ENCODE data around the gene COX7A2L.
"Not testable (repeated sequence)": the region's sequence is repeated elsewhere in the genome, so short reads cannot be mapped to it uniquely, and the experiment has no call there.

Gene COX7A2L

GRCh38 chr2:42367835-42368234 is 6.8 kb upstream of the COX7A2L start:
- DNase-seq (ENCODE audit: low read depth): no peak

DNA sequence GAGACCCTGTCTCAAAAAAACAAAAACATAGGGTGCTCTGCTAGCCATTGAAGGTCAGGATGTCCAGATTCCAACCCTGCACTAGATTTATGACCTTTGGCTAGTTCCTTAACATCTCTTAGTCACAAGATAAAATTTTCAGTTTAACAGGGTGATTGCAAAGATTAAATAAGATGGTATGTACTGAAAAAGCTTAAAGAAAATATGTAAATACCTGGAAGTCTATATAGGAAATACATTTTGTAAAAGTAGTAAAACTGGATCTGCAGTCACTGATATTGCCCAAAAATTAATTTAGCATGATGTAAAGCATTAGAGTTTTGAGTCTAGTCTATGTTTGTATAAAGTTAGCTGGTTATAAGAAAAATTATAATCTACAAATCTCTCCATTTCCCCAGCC is 5.4 kb upstream of the COX7A2L start:
- DNase-seq (ENCODE audit: low read depth): no peak

GRCh38 chr2:42364658-42365057 is 3.6 kb upstream of the COX7A2L start:
- no peak for DNase-seq (ENCODE audit: low read depth)

DNA sequence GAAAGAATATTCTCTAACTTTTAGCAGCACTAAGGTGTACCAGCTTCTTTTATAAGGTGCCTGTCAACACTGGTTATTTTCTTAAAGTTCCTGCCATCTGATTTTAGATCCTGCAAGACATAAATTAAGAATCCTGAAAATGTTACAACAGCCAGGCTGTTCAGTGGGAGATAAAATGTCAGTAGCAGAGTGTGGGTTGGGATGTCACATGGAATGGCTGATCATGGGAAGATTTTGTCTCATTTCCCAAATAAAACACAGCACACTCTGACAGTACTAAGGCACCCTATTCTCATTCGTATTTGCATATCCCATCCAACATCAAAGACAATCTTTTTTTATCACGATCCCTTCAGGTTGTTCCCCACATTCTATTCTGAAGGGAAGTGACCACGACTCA is 2.4 kb upstream of the COX7A2L start:
- DNase-seq (ENCODE audit: low read depth): no peak

DNA sequence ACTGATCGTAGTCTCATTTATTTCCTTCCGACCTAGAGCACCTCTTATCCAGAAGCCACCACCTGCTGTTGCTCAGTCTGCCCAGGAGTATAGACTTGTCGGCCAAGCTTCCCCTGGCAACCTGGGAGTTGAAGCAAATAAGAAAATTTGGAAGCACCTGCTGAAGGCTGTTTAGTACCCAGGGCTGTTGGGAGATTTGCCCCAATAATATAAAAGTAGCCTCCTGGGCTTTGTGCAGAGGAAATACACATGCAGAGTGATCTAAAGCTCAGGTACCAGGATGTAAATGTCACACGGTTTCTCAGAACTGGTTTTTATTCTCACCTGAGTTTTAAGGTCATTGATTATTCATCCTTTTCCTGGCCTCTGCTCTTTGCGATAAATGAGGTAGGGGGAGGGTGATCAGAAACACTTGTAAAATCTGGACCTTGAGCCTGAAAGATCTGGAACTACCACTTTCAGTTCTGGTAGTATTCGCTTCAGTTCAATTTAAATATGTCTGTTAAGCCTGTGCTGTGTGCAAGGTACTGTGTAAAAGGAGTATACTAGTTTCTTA is 789 bp upstream of the COX7A2L start:
- no peak for DNase-seq (ENCODE audit: low read depth)

GRCh38 chr2:42360493-42360889 is 526 bp downstream of the COX7A2L start:
- no peak for DNase-seq (ENCODE audit: low read depth)

GRCh38 chr2:42359965-42360483 is 993 bp downstream of the COX7A2L start:
- DNase-seq (ENCODE audit: low read depth): no peak

GRCh38 chr2:42359304-42359964 is 1.6 kb downstream of the COX7A2L start:
- no peak for DNase-seq (ENCODE audit: low read depth)

- no peak for DNase-seq (ENCODE audit: low read depth)
Measured at GRCh38 chr2:42353792-42354429, 7.1 kb downstream of the COX7A2L start.

DNA sequence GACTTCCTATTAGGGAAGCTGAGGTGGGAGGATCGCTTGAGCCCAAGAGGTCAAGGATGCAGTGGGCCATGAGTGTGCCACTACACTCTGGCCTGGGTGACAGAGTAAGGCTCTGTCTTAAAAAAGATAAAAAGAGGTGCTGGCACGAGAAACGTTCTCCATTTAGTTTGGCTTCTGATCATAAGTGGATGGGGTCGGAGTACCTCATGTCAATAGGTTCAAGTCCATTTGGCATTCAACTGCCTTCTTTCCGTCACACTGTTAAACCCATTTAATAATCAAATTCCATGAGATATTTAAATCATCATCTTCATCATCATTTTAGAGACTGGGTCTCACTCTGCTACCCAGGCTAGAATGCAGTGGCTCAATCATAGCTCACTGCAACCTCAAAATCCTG is 9.2 kb downstream of the COX7A2L start:
- DNase-seq (ENCODE audit: low read depth): no peak

DNA sequence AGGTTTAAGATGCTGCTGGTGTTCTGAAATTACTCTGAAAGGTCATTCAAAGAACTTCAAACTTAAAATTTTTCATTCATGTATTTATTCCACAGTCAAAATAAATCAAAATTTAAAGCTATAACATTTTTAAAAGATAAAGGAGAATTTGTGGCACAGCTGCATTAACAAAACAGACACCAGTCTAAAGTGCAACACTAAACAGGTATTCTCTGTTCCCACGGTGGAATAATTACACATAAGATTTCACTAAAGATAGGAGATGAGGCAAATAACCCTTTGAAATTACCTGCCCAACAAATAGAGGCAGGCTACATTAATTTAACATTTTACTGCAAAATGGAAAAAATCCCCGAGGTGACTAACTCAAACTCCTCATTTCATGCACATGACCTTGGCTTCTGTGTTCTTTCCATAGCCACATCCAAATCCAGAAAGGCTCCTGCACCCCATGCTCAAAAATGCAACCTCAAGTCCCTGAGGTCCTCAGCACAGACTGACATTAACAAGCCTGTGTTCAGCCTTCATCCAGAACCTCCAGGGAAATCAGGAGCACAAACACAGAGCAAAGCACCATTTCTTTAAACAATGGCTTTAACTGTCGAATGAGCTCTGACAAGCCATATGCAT is 10.5 kb downstream of the COX7A2L start:
- DNase-seq (ENCODE audit: low read depth): no peak

DNA sequence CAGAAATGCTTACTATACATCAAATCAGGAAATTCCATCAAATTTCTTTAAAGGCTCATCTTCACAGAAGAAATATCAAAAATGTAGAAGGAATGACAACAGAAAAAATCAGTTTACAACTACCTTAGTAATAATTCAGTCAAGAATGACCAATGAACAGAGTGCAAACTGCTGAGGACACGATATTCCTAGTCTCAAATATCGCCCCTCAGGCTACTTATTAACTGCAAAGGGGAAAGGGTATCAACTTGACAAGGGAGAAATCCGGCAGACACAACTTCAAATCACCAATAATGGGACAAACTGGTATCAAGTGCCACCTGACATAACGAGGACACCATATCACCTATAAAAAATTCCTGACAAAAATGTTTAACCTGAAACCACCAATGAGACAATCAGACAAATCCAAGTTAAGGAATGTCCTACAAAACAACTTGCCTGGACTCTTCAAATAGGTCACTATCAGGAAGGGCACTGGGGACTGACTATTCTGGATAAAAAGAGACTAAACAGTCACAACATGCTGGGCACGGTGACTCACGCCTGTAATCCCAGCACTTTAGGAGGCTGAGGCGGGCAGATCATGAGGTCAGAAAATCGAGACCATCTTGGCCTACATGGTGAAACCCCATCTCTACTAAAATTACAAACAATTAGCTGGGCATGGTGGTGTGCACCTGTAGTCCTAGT is 12.8 kb downstream of the COX7A2L start:
- DNase-seq (ENCODE audit: low read depth): no peak

GRCh38 chr2:42347518-42347917 is 13.5 kb downstream of the COX7A2L start:
- not testable (repeated sequence) for DNase-seq (ENCODE audit: low read depth)

- DNase-seq (ENCODE audit: low read depth): not testable (repeated sequence)
Measured at GRCh38 chr2:42346856-42347255, 14.2 kb downstream of the COX7A2L start.

DNA sequence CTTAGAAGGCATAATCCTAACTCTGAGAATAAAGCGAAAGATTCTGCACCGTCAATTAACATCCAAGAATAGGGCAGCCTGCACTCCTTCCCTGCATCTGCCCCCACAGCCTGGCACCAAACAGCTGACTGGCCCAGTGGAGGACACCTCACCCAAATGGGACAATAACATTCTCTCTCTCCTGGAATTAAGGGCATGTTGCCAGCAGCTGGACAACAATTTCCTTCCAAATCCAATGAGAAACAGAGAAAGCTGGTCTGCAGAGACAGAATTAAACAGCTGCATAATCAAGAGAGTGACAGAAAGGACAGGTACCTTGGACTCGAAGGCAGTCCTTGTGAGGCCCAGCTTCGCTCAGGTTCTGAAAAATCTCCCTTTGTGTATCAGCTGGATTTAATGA is 15.0 kb downstream of the COX7A2L start:
- no peak for DNase-seq (ENCODE audit: low read depth)

GRCh38 chr2:42342795-42343241 is 18.2 kb downstream of the COX7A2L start:
- DNase-seq (ENCODE audit: low read depth): no peak

- DNase-seq (ENCODE audit: low read depth): no peak
Measured at GRCh38 chr2:42342061-42342794, 18.8 kb downstream of the COX7A2L start.

- no peak for DNase-seq (ENCODE audit: low read depth)
Measured at GRCh38 chr2:42340938-42341636, 19.9 kb downstream of the COX7A2L start.

DNA sequence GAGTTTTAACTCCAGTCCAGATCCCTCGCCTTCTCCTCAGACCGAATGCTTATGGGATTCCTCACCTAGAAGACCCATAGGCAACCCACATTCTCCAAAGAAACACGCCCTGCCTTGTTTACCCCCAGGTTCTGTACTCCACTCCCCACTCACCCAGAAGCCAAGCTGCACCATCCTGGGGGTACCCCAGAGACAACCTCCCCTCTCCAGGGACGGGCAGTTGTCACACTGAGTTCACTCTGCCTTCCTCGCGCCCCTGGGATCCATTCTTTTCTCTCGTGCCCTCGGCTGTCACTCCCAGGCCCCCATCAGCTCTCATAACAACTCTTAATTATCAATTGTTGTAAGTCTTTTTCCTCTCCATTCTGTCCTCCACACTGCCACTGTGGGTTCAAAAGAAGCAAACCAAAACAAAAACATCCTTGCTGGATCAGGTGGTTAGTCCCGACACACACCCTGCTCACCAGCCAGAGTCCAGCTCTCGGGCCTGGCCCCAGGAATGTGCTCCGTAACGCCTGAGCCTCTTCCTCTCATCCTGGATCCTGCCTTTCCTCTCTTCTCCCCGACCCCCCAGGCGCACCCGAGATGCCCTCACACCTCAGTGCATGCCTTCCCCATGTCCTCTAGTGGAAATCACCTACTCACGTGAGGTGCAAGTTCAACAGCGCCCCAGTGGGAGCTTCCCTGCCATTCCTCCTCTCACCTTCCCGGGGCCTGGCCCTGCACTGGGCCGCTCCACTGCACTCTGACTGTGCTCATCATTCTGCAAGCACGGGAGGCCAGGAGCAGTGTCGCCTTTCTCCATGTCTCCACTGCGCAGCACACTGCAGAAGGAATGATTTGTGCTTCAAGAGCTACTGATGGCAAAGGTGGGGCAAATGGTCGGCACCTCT is 20.7 kb downstream of the COX7A2L start:
- no peak for DNase-seq (ENCODE audit: low read depth)
